NCI-H2227 (cell line): ENCODE measurements around the gene NAP1L3.

ENCODE experiments used
- DNase-seq: peaks from one replicate; lab custom pipeline; 2025; ENCODE audit not compliant: unreplicated experiment; lab: John Stamatoyannopoulos, UW

Gene NAP1L3, protein sequence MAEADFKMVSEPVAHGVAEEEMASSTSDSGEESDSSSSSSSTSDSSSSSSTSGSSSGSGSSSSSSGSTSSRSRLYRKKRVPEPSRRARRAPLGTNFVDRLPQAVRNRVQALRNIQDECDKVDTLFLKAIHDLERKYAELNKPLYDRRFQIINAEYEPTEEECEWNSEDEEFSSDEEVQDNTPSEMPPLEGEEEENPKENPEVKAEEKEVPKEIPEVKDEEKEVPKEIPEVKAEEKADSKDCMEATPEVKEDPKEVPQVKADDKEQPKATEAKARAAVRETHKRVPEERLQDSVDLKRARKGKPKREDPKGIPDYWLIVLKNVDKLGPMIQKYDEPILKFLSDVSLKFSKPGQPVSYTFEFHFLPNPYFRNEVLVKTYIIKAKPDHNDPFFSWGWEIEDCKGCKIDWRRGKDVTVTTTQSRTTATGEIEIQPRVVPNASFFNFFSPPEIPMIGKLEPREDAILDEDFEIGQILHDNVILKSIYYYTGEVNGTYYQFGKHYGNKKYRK

DNA sequence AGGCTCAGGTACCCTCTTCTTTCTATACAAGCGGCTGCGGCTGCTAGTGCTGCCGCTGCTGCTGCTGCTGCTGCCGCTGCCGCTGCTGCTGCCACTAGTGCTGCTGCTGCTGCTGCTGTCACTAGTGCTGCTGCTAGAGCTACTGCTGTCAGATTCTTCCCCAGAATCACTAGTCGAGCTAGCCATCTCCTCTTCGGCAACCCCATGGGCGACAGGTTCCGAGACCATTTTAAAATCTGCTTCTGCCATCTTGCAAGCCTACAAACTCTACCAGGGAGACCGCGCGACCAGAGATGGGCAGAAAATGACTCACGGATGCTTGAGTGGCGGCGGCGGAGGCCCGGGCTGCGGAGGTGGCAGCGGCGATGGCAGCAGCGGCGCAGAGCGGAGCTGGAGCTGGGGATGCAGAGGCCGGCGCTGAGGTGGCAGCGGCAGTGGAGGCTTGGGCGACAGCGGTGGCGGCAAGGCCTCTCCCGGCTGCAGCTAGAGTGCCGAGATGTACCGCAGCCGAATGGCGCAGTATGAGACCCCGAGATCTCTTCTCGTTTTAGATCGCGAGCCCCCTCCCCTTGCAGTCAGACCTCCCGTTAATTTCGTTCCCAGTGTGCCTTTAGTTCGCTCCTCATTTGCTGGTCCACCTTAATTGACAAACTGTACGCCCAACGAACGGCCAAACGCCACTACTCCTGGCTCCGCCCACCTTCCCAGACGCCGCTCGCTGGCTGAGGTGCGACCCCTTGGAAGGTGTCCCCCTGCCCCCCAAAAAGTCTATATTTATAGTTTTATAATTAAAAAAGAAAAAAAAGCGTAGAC lies at the start of gene NAP1L3:
TSS of gene NAP1L3 (minus strand) at position 523 of the 813 bp plus-strand sequence. CDS start at position 249, 274 bp downstream.
- peak; percentile 91 for DNase-seq

DNA sequence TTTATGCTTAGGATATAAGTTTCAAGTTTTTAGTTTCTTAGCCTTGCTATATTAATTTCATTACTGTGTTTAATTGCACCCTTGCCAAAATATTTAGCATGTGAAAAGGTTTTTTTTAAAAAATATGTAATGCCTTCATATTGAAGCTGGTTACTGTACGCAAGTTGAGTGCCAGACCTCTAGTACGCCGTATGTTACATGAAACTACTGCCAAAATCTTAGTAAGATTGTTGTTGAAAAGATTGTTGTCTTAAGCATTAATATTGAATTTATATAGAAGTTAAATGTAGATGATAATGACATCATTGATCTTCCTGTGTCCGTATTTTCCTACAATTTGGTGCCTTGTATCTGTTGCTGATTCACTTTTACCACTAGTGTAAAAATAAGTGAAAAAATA lies 37.7 kb upstream of the NAP1L3 start:
- DNase-seq: no peak

DNA sequence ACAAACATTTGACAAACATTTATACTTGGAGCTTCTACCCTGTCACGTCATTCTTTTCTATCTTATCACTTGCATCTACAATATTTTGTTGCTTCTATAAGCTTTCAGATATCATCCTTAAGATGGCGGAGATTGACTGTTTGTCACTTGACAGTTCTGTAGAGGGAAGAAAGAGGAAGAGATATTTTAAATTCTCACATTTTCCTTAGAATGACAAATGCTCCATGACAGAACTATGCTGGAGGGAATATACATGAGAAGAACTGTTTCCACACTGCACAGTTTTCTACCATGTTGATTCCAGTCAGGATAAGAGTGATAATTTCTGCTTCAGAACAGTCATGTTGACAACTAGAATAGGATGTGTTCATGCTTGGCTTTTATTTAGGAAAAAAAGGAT lies 30.3 kb upstream of the NAP1L3 start:
- no peak for DNase-seq

DNA sequence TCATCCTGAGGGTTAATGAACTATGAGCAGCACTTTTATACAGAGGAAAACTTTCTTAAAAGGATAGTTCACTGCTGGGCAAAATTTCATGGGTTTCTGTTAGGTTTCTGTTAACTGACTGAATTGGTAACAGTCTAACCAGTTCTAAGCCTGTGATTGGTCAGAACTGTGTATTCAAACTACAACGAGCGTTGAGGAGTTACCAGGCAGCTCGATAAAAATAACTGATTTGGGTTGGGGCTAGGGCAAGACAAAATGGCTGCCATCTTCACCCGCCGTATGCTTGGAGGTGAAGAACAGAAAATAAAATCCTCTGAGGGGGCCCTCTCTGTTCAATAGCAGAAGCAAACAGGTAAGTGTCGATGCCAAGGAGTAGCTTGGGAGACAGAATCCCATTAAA lies 22.6 kb upstream of the NAP1L3 start:
- DNase-seq: peak; percentile 90

DNA sequence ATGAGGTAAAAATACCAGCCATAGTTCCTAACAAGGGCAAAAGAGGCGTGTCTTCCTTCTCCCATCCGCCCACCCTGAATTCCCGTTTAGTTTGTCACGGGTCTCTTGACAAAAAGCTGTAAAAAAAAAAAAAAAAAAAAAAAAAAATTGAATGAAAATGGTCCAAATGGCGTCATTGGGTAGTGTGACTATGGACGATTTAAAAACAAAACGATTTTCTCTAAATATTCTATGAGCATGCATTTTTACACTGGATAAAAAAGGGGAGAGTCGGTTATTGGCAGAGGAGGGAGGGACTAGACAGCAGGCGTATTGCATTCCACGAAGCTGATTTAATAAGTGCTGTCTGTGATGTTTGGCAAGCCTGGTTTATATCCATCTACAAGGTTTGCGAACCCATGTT lies 492 bp upstream of the NAP1L3 start, which contains the start of gene FAM133A:
TSS of gene FAM133A (plus strand) at position 338 of the 403 bp plus-strand sequence. CDS start 35,214 bp downstream, outside the sequence.
- no peak for DNase-seq

DNA sequence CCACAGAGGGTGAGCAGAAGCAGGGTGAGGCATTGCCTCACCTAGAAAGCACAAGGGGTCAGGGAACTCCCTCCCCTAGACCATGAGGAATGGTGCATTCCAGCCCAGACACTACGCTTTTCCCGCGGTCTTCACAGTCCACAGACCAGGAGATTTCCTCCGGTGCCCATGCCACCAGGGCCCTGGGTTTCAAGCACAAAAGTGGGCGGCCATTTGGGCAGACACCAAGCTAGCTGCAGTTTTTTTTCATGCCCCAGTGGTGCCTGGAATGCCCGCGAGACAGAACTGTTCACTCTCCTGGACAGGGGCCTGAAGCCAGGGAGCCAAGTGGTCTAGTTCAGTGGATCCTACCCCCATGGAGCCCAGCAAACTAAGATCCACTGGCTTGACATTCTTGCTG lies 12.8 kb downstream of the NAP1L3 start:
- DNase-seq: no peak

DNA sequence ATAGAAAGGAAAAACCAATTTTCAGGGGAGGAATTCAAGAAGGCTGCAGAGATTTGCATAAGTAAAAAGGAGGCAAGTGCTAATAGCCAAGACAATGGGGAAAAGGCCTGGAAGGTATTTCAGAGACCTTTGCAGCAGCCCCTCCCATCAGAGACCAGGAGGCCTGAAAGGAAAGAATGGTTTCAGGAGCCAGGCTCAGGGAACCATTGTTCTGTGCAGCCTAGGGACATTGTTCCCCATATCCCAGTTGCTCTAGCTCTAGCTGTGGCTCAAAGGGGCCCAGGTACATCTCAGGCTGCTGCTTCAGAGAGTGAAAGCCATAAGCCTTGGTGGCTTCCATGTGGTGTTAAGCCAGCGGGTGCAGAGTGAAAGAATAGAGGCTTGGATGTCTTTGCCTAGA lies 24.0 kb downstream of the NAP1L3 start:
- no peak for DNase-seq

DNA sequence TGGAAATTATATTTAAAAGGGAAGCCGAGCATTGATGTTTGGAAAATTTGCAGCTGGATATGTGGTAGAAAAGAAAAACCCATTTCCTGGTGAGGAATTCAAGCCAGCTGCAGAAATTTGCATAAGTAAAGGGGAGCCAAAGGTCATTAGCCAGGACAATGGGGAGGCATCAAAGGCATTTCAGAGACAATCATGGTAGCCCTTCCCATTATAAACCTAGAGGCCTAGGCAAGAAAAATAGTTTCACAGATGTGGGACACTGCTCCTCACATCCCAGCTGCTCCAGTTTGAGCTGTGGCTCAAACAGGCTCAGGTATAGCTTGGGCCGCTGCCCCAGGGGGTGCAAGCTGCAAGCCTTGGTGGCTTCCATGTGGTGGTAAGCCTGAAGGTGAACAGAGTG lies 35.8 kb downstream of the NAP1L3 start:
- no peak for DNase-seq
